Vagina (tissue), 2 donors: ENCODE results near the gene GATM.

Source experiments
- CTCF ChIP-seq, 3 experiments: fragments of 450-650 bp in 2 of 3; fragments of 200-600 bp in 1 of 3; sonication (generic) in 1 of 3; IDR thresholded peaks; one replicate each; pipeline ENCODE4 v1.5.1; 2017 to 2019; ENCODE audit warnings: antibody characterized with exemption in 3 of 3, mild to moderate bottlenecking in 2 of 3, moderate library complexity in 2 of 3
- POLR2A ChIP-seq, 2 donors: fragments of 450-650 bp; IDR thresholded peaks; one replicate each; pipeline ENCODE4 v1.6.1; 2017; ENCODE audit warnings: antibody characterized with exemption in 2 of 2, mild to moderate bottlenecking in 2 of 2, moderate library complexity in 2 of 2
- POLR2AphosphoS5 ChIP-seq, 2 donors: sonication (generic); formaldehyde crosslinking; IDR thresholded peaks; one replicate each; pipeline ENCODE4 v1.9.0; 2017; ENCODE audit warnings: antibody characterized with exemption in 2 of 2, mild to moderate bottlenecking in 2 of 2, low read depth in 1 of 2; ENCODE audit not compliant: insufficient read depth in 1 of 2

DNA sequence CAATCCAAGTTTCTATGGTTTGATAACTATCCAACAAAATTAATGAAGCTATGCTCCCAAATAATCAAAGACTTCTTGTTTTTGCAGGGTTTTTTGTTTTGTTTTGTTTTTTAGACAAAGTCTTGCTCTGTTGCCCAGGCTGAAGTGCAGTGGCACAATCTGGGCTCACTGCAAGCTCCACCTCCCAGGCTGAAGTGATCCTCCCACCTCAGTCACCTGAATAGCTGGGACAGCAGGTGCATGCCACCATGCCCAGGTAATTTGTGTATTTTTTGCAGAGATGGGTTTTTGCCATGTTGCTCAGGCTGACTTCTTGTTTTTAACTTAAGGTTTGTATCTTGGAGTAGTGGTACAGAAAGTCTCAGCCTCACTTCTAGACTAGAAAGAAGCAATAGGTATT, 11.0 kb upstream of the GATM start:
- TF ChIP-seq POLR2A (IDR thresholded peaks at IDR 0.05) (no peak), CTCF (IDR thresholded peaks at IDR 0.05) (no peak), POLR2AphosphoS5 (IDR thresholded peaks at IDR 0.05; ENCODE audit: insufficient read depth in 1 of 2, low read depth in 1 of 2) (no peak)
